GM23338 (cell line): ENCODE data around the gene EEPD1. TPM values are rescaled to one million over a fixed set of nuclear protein-coding genes. Genes with fewer than 3 reads are reported as not detected.

ENCODE experiments used
- ATAC-seq: fragments of 200-7000 bp; cut with Tn5 transposase; 3 replicates; pipeline ENCODE4 v1.9.1; 2020
- DNase-seq: peaks from one replicate; pipeline ENCODE4 v3.0.0-alpha.2; 2015; ENCODE audit warnings: low spot score
- H2AFZ ChIP-seq: fragments of 200-600 bp; sonication (generic); 2 replicates; pipeline ENCODE4 v1.8.0; 2016; ENCODE audit warnings: antibody characterized with exemption, mild to moderate bottlenecking, moderate library complexity
- H3F3A ChIP-seq: fragments of 200-600 bp; sonication (generic); replicated peaks from 2 replicates; pipeline ENCODE4 v1.8.0; 2017; ENCODE audit warnings: antibody characterized with exemption, mixed run types, low read depth
- H3K27ac ChIP-seq: fragments of 200-600 bp; sonication (generic); 2 replicates; pipeline ENCODE4 v1.6.1; 2016; ENCODE audit warnings: low read depth
- H3K27me3 ChIP-seq: fragments of 200-600 bp; sonication (generic); 2 replicates; pipeline ENCODE4 v1.8.0; 2016; ENCODE audit warnings: mild to moderate bottlenecking, mixed run types, moderate library complexity; ENCODE audit not compliant: insufficient read depth
- H3K36me3 ChIP-seq: fragments of 200-600 bp; sonication (generic); 2 replicates; pipeline ENCODE4 v1.8.0; 2016; ENCODE audit warnings: mild to moderate bottlenecking; ENCODE audit not compliant: insufficient read depth
- H3K4me1 ChIP-seq: fragments of 200-600 bp; sonication (generic); 2 replicates; pipeline ENCODE4 v1.8.0; 2016; ENCODE audit warnings: mild to moderate bottlenecking, moderate library complexity; ENCODE audit not compliant: insufficient read depth
- H3K4me2 ChIP-seq: fragments of 200-600 bp; sonication (generic); 2 replicates; pipeline ENCODE4 v1.7.1; 2017; ENCODE audit warnings: mixed run types
- H3K4me3 ChIP-seq: fragments of 200-600 bp; sonication (generic); 2 replicates; pipeline ENCODE4 v1.6.1; 2016; ENCODE audit warnings: mixed run types
- H3K79me2 ChIP-seq: fragments of 200-600 bp; sonication (generic); replicated peaks from 2 replicates; pipeline ENCODE4 v1.8.0; 2017; ENCODE audit warnings: mild to moderate bottlenecking; ENCODE audit not compliant: insufficient read depth
- H3K9me2 ChIP-seq: fragments of 200-600 bp; sonication (generic); 2 replicates; pipeline ENCODE4 v1.8.0; 2017; ENCODE audit not compliant: insufficient read depth
- H4K20me1 ChIP-seq: fragments of 200-600 bp; sonication (generic); replicated peaks from 2 replicates; pipeline ENCODE4 v1.8.0; 2017; ENCODE audit warnings: mild to moderate bottlenecking; ENCODE audit not compliant: insufficient read depth
- H3K27ac Mint-ChIP-seq: 2 replicates; pipeline ENCODE4 v1.8.0; 2020; ENCODE audit warnings: inconsistent platforms, mild to moderate bottlenecking, moderate library complexity, mixed read lengths
- H3K27me3 Mint-ChIP-seq: 3 replicates; pipeline ENCODE4 v1.8.0; 2022; ENCODE audit warnings: low read depth, mild to moderate bottlenecking, moderate library complexity, mixed read lengths, inconsistent platforms; ENCODE audit not compliant: insufficient read depth, poor library complexity
- H3K36me3 Mint-ChIP-seq: 3 replicates; pipeline ENCODE4 v1.8.0; 2021; ENCODE audit warnings: low read depth, mild to moderate bottlenecking, inconsistent platforms, moderate library complexity, mixed read lengths
- H3K4me1 Mint-ChIP-seq: 3 replicates; pipeline ENCODE4 v1.8.0; 2020; ENCODE audit warnings: mild to moderate bottlenecking, inconsistent platforms, mixed read lengths
- H3K4me3 Mint-ChIP-seq: 3 replicates; pipeline ENCODE4 v1.8.0; 2021; ENCODE audit warnings: moderate library complexity, mild to moderate bottlenecking, inconsistent platforms, mixed read lengths
- H3K9me3 Mint-ChIP-seq: 3 replicates; pipeline ENCODE4 v1.8.0; 2020; ENCODE audit warnings: moderate library complexity, mild to moderate bottlenecking, inconsistent platforms, mixed read lengths
- CREB1 ChIP-seq: fragments of 250-450 bp; sonication (Bioruptor Pico); IDR thresholded peaks from 2 replicates; pipeline ENCODE4 v1.5.0; 2020; ENCODE audit warnings: low read depth, mild to moderate bottlenecking, moderate library complexity
- EZH2 ChIP-seq: fragments of 200-600 bp; sonication (generic); IDR thresholded peaks from one replicate; pipeline ENCODE4 v1.8.0; 2017; ENCODE audit warnings: antibody characterized with exemption, mild to moderate bottlenecking, low read depth; ENCODE audit not compliant: unreplicated experiment
- EZH2phosphoT487 ChIP-seq: fragments of 200-600 bp; sonication (generic); IDR thresholded peaks from one replicate; pipeline ENCODE4 v1.8.1; 2018; ENCODE audit warnings: antibody characterized with exemption; ENCODE audit not compliant: unreplicated experiment
- JUNB ChIP-seq: IDR thresholded peaks from one replicate; pipeline ENCODE4 v1.6.1; 2016; ENCODE audit warnings: antibody characterized with exemption; ENCODE audit not compliant: unreplicated experiment
- NANOG ChIP-seq: IDR thresholded peaks from 2 replicates; pipeline ENCODE4 v1.6.1; 2016; ENCODE audit warnings: antibody characterized with exemption, borderline replicate concordance
- POLR2AphosphoS5 ChIP-seq: IDR thresholded peaks from 2 replicates; pipeline ENCODE4 v1.6.1; 2016; ENCODE audit warnings: antibody characterized with exemption, low read depth
- STAT1 ChIP-seq: IDR thresholded peaks from one replicate; pipeline ENCODE4 v1.6.1; 2016; ENCODE audit warnings: antibody characterized with exemption; ENCODE audit not compliant: unreplicated experiment
- ZNF114 ChIP-seq: fragments of 250-450 bp; sonication (Bioruptor Pico); IDR thresholded peaks from 2 replicates; pipeline ENCODE4 v1.5.0; 2020; ENCODE audit warnings: mild to moderate bottlenecking, moderate library complexity
- ZNF331 ChIP-seq: fragments of 250-450 bp; sonication (Bioruptor Pico); IDR thresholded peaks from 2 replicates; pipeline ENCODE4 v1.5.0; 2020; ENCODE audit warnings: low read depth, mild to moderate bottlenecking, moderate library complexity
- polyA plus RNA-seq: library from polyadenylated mRNA; unstranded; fragments of >200 nt; fragmentation: Nextera tagmentation; extraction: Ambion mirVana; gene quantifications from 2 replicates; pipeline ENCODE4 v1.2.1, GENCODE V29; 2016
- total RNA-seq: library from RNA; depleted of rRNA; stranded (reverse); fragments of >200 nt; shearing (Covaris generic); gene quantifications from 2 replicates; pipeline ENCODE4 v1.2.3, GENCODE V29; 2014
- TF ChIP-seq, protein P1 (sequence below): IDR thresholded peaks from 2 replicates; pipeline ENCODE4 v1.6.1; 2016; ENCODE audit warnings: antibody characterized with exemption
- TF ChIP-seq, protein P2 (sequence below), 2 experiments: fragments of 200-600 bp in 1 of 2; sonication (generic) in 1 of 2; conservative IDR thresholded peaks; 2 replicates each; pipeline versions ENCODE4 v1.5.1 to v1.6.1; 2016 to 2017; ENCODE audit warnings: antibody characterized with exemption in 2 of 2, low read depth in 2 of 2, mild to moderate bottlenecking in 2 of 2, moderate library complexity in 1 of 2
- TF ChIP-seq, protein P3 (sequence below): fragments of 250-450 bp; sonication (Bioruptor Pico); IDR thresholded peaks from 2 replicates; pipeline ENCODE4 v1.5.0; 2020; ENCODE audit warnings: mild to moderate bottlenecking, moderate library complexity
- TF ChIP-seq, protein P4 (sequence below): IDR thresholded peaks from one replicate; pipeline ENCODE4 v1.6.1; 2018; ENCODE audit warnings: antibody characterized with exemption; ENCODE audit not compliant: unreplicated experiment

Gene EEPD1
- total and polyA plus RNA-seq, 2 experiments from 2014 or later, result 4.1 to 17.1 TPM

DNA sequence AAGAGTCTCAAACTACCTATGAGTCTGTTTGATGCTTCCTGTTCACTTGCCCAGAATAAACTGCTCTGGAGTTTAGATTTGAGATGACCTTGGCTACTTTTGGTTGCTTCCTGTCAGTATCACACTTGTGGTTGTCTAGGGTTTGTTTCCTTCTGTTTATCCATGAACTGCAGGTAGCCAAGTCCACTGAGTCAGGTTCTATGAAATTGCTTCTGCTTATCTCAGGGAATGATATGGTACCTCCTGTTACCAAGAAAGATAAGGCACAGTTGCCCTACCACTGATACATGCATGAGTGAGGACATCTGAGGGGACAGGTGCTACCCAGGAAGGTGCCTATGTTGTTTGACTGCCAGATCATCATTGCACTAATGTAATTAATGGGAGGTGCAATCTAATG, 15.8 kb upstream of the EEPD1 start:
- H3K27ac Mint-ChIP-seq, result no peak overlapping the region
- Histone ChIP-seq H4K20me1 (no peaks in the 10 kb centered on the region), H3K4me2 (no peak overlapping the region), H3F3A (no peaks in the 10 kb centered on the region), H3K4me3 (no peak overlapping the region), H3K27ac (no peak overlapping the region), H2AFZ (no peak overlapping the region), H3K27me3 (no peaks in the 10 kb centered on the region), H3K9me2 (no peaks in the 10 kb centered on the region), H3K36me3 (no peaks in the 10 kb centered on the region), H3K4me1 (no peaks in the 10 kb centered on the region), H3K79me2 (no peaks in the 10 kb centered on the region)
- H3K4me1 Mint-ChIP-seq, result no peaks in the 10 kb centered on the region
- no peak overlapping the region for H3K4me3 Mint-ChIP-seq
- TF ChIP-seq ZNF114, result no peak
- TF ChIP-seq CREB1 (CRISPR knock-in tag), result no peak
- TF ChIP-seq, protein P1, sequence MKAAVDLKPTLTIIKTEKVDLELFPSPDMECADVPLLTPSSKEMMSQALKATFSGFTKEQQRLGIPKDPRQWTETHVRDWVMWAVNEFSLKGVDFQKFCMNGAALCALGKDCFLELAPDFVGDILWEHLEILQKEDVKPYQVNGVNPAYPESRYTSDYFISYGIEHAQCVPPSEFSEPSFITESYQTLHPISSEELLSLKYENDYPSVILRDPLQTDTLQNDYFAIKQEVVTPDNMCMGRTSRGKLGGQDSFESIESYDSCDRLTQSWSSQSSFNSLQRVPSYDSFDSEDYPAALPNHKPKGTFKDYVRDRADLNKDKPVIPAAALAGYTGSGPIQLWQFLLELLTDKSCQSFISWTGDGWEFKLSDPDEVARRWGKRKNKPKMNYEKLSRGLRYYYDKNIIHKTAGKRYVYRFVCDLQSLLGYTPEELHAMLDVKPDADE, result no peak
- TF ChIP-seq JUNB, result no peak
- no peak for TF ChIP-seq ZNF331 (CRISPR knock-in tag)
- TF ChIP-seq POLR2AphosphoS5, result no peak
- TF ChIP-seq, protein P2, sequence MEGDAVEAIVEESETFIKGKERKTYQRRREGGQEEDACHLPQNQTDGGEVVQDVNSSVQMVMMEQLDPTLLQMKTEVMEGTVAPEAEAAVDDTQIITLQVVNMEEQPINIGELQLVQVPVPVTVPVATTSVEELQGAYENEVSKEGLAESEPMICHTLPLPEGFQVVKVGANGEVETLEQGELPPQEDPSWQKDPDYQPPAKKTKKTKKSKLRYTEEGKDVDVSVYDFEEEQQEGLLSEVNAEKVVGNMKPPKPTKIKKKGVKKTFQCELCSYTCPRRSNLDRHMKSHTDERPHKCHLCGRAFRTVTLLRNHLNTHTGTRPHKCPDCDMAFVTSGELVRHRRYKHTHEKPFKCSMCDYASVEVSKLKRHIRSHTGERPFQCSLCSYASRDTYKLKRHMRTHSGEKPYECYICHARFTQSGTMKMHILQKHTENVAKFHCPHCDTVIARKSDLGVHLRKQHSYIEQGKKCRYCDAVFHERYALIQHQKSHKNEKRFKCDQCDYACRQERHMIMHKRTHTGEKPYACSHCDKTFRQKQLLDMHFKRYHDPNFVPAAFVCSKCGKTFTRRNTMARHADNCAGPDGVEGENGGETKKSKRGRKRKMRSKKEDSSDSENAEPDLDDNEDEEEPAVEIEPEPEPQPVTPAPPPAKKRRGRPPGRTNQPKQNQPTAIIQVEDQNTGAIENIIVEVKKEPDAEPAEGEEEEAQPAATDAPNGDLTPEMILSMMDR (conservative IDR thresholded peaks at IDR 0.05; ENCODE audit: low read depth in 2 of 2), result no peak
- TF ChIP-seq NANOG, result no peak
- TF ChIP-seq, protein P3, sequence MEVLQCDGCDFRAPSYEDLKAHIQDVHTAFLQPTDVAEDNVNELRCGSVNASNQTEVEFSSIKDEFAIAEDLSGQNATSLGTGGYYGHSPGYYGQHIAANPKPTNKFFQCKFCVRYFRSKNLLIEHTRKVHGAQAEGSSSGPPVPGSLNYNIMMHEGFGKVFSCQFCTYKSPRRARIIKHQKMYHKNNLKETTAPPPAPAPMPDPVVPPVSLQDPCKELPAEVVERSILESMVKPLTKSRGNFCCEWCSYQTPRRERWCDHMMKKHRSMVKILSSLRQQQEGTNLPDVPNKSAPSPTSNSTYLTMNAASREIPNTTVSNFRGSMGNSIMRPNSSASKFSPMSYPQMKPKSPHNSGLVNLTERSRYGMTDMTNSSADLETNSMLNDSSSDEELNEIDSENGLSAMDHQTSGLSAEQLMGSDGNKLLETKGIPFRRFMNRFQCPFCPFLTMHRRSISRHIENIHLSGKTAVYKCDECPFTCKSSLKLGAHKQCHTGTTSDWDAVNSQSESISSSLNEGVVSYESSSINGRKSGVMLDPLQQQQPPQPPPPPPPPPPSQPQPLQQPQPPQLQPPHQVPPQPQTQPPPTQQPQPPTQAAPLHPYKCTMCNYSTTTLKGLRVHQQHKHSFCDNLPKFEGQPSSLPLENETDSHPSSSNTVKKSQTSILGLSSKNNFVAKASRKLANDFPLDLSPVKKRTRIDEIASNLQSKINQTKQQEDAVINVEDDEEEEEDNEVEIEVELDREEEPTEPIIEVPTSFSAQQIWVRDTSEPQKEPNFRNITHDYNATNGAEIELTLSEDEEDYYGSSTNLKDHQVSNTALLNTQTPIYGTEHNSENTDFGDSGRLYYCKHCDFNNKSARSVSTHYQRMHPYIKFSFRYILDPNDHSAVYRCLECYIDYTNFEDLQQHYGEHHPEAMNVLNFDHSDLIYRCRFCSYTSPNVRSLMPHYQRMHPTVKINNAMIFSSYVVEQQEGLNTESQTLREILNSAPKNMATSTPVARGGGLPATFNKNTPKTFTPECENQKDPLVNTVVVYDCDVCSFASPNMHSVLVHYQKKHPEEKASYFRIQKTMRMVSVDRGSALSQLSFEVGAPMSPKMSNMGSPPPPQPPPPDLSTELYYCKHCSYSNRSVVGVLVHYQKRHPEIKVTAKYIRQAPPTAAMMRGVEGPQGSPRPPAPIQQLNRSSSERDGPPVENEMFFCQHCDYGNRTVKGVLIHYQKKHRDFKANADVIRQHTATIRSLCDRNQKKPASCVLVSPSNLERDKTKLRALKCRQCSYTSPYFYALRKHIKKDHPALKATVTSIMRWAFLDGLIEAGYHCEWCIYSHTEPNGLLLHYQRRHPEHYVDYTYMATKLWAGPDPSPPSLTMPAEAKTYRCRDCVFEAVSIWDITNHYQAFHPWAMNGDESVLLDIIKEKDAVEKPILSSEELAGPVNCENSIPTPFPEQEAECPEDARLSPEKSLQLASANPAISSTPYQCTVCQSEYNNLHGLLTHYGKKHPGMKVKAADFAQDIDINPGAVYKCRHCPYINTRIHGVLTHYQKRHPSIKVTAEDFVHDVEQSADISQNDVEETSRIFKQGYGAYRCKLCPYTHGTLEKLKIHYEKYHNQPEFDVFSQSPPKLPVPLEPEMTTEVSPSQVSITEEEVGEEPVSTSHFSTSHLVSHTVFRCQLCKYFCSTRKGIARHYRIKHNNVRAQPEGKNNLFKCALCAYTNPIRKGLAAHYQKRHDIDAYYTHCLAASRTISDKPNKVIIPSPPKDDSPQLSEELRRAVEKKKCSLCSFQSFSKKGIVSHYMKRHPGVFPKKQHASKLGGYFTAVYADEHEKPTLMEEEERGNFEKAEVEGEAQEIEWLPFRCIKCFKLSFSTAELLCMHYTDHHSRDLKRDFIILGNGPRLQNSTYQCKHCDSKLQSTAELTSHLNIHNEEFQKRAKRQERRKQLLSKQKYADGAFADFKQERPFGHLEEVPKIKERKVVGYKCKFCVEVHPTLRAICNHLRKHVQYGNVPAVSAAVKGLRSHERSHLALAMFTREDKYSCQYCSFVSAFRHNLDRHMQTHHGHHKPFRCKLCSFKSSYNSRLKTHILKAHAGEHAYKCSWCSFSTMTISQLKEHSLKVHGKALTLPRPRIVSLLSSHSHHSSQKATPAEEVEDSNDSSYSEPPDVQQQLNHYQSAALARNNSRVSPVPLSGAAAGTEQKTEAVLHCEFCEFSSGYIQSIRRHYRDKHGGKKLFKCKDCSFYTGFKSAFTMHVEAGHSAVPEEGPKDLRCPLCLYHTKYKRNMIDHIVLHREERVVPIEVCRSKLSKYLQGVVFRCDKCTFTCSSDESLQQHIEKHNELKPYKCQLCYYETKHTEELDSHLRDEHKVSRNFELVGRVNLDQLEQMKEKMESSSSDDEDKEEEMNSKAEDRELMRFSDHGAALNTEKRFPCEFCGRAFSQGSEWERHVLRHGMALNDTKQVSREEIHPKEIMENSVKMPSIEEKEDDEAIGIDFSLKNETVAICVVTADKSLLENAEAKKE, result no peak
- TF ChIP-seq STAT1, result no peak
- no peak for TF ChIP-seq EZH2phosphoT487
- TF ChIP-seq, protein P4, sequence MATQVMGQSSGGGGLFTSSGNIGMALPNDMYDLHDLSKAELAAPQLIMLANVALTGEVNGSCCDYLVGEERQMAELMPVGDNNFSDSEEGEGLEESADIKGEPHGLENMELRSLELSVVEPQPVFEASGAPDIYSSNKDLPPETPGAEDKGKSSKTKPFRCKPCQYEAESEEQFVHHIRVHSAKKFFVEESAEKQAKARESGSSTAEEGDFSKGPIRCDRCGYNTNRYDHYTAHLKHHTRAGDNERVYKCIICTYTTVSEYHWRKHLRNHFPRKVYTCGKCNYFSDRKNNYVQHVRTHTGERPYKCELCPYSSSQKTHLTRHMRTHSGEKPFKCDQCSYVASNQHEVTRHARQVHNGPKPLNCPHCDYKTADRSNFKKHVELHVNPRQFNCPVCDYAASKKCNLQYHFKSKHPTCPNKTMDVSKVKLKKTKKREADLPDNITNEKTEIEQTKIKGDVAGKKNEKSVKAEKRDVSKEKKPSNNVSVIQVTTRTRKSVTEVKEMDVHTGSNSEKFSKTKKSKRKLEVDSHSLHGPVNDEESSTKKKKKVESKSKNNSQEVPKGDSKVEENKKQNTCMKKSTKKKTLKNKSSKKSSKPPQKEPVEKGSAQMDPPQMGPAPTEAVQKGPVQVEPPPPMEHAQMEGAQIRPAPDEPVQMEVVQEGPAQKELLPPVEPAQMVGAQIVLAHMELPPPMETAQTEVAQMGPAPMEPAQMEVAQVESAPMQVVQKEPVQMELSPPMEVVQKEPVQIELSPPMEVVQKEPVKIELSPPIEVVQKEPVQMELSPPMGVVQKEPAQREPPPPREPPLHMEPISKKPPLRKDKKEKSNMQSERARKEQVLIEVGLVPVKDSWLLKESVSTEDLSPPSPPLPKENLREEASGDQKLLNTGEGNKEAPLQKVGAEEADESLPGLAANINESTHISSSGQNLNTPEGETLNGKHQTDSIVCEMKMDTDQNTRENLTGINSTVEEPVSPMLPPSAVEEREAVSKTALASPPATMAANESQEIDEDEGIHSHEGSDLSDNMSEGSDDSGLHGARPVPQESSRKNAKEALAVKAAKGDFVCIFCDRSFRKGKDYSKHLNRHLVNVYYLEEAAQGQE, result no peak
- TF ChIP-seq EZH2, result no peak
- H3K27me3 Mint-ChIP-seq, result peaks cover 1% of the 10 kb centered on the region
- ATAC-seq (no peak), DNase-seq (no peak)
- H3K36me3 Mint-ChIP-seq, result no peaks in the 10 kb centered on the region
- H3K9me3 Mint-ChIP-seq, result no peaks in the 10 kb centered on the region
